BLaER1 (cell line): ENCODE results near the gene KCNJ6.

ENCODE experiments used
- H3K27ac ChIP-seq: shearing (Covaris generic); formaldehyde crosslinking; 2 replicates; pipeline ENCODE4 v1.8.1; 2022
- H3K27me3 ChIP-seq: shearing (Covaris generic); formaldehyde crosslinking; 2 replicates; pipeline ENCODE4 v1.8.1; 2022
- H3K36me3 ChIP-seq: shearing (Covaris generic); formaldehyde crosslinking; 2 replicates; pipeline ENCODE4 v1.8.1; 2022
- H3K4me1 ChIP-seq: shearing (Covaris generic); formaldehyde crosslinking; 2 replicates; pipeline ENCODE4 v1.8.1; 2022
- H3K4me2 ChIP-seq: shearing (Covaris generic); formaldehyde crosslinking; 2 replicates; pipeline ENCODE4 v1.8.1; 2022
- H3K4me3 ChIP-seq: shearing (Covaris generic); formaldehyde crosslinking; 2 replicates; pipeline ENCODE4 v1.8.1; 2022
- H3K9ac ChIP-seq: shearing (Covaris generic); formaldehyde crosslinking; 2 replicates; pipeline ENCODE4 v1.8.1; 2022
- H3K9me3 ChIP-seq: shearing (Covaris generic); formaldehyde crosslinking; 2 replicates; pipeline ENCODE4 v1.8.1; 2022
- H4K20me1 ChIP-seq: shearing (Covaris generic); formaldehyde crosslinking; 2 replicates; pipeline ENCODE4 v1.8.1; 2022
- Cebpa-rat ChIP-seq: shearing (Covaris generic); IDR thresholded peaks from 2 replicates; pipeline ENCODE4 v1.8.1; 2022

KCNJ6 gene

DNA sequence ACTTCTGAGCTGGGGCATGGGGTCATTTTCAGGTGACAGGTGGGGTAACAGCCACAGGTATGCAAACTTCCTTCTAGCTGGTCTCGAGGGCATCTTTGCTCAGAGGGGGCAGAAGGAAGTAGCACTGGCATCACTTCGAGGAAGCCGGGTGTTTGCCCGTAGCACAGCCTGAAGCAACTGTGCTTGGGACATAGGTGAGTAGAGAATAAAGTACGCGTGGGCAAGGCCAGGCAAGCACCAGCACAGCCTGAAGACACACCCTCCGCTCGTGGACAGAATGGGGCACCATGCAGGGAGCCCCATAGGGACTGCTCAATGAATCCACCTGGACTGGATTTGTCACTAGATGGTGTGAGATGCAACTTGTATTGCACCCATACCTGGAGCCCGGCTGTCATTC is 167.1 kb downstream of the KCNJ6 start:
- no peaks in the 10 kb centered on the region for H3K27me3 ChIP-seq
- no peaks in the 10 kb centered on the region for H4K20me1 ChIP-seq
- no peak overlapping the region for H3K9ac ChIP-seq
- H3K4me3 ChIP-seq: no peak overlapping the region
- H3K36me3 ChIP-seq: no peaks in the 10 kb centered on the region
- no peak for TF ChIP-seq Cebpa-rat
- no peak overlapping the region for H3K27ac ChIP-seq
- peaks cover 3% of the 10 kb centered on the region; the same call in 1 of the 2 replicates for H3K9me3 ChIP-seq
- peaks cover 68% of the 10 kb centered on the region for H3K4me1 ChIP-seq
- peak overlapping the region; percentile 73 for H3K4me2 ChIP-seq

- Histone ChIP-seq H3K9ac (no peak overlapping the region), H3K9me3 (peaks cover 3% of the 10 kb centered on the region; the same call in 1 of the 2 replicates), H3K27ac (peak overlapping the region; percentile 49; the same call in 1 of the 2 replicates), H3K4me3 (no peak overlapping the region), H4K20me1 (no peaks in the 10 kb centered on the region), H3K4me1 (peaks cover 69% of the 10 kb centered on the region), H3K36me3 (no peaks in the 10 kb centered on the region), H3K27me3 (no peaks in the 10 kb centered on the region), H3K4me2 (peak overlapping the region; percentile 73)
- no peak for TF ChIP-seq Cebpa-rat
Observed at GRCh38 chr21:37748351-37748750, 167.9 kb downstream of the KCNJ6 start.

DNA sequence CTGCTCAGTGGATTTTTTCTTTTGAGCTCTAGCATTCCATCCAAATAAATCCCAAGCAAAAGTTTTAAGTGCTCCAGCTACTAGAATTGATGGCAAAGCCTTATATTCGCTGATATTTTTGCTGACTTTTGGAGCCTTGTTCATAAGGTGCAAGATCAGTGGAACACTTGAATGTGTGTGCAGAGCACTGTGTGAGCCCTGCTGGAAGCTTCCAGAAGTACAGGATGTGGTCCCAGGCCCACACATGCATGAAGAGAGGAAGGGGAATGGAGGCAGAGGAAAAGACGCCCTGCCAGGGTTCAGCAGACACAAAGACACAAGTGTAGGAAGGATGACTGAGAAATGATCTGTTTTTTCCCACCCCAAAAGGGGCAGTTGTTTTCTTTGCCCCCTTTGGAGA is 169.4 kb downstream of the KCNJ6 start:
- H4K20me1 ChIP-seq: no peaks in the 10 kb centered on the region
- peak overlapping the region; percentile 79 for H3K27ac ChIP-seq
- H3K4me2 ChIP-seq: peak overlapping the region; percentile 73
- H3K4me3 ChIP-seq: no peak overlapping the region
- peaks cover 84% of the 10 kb centered on the region for H3K4me1 ChIP-seq
- peak overlapping the region; percentile 9; the same call in 1 of the 2 replicates for H3K9ac ChIP-seq
- no peak for TF ChIP-seq Cebpa-rat
- no peaks in the 10 kb centered on the region for H3K27me3 ChIP-seq
- H3K36me3 ChIP-seq: no peaks in the 10 kb centered on the region
- H3K9me3 ChIP-seq: no peaks in the 10 kb centered on the region; the same call in 1 of the 2 replicates

GRCh38 chr21:37744551-37744950 is 171.7 kb downstream of the KCNJ6 start:
- TF ChIP-seq Cebpa-rat: no peak
- 0 out of 2 replicates have a peak overlapping the region, but pooled peaks have one; percentile 15 for H3K4me2 ChIP-seq
- H3K27ac ChIP-seq: peak overlapping the region; percentile 40; the same call in 1 of the 2 replicates
- no peak overlapping the region for H3K4me3 ChIP-seq
- H3K4me1 ChIP-seq: peaks cover 97% of the 10 kb centered on the region
- no peak overlapping the region for H3K9ac ChIP-seq
- H3K9me3 ChIP-seq: no peaks in the 10 kb centered on the region; the same call in 1 of the 2 replicates
- no peaks in the 10 kb centered on the region for H4K20me1 ChIP-seq
- no peaks in the 10 kb centered on the region for H3K27me3 ChIP-seq
- H3K36me3 ChIP-seq: no peaks in the 10 kb centered on the region

- Histone ChIP-seq H3K27me3 (no peaks in the 10 kb centered on the region), H3K4me3 (peak overlapping the region; percentile 46), H3K4me2 (peak overlapping the region; percentile 94), H4K20me1 (no peaks in the 10 kb centered on the region), H3K9ac (peak overlapping the region; percentile 55), H3K27ac (peak overlapping the region; percentile 88), H3K9me3 (no peaks in the 10 kb centered on the region; the same call in 1 of the 2 replicates), H3K36me3 (no peaks in the 10 kb centered on the region), H3K4me1 (peaks cover 97% of the 10 kb centered on the region)
- TF ChIP-seq Cebpa-rat: no peak
Observed at GRCh38 chr21:37742532-37742931, 173.7 kb downstream of the KCNJ6 start.

DNA sequence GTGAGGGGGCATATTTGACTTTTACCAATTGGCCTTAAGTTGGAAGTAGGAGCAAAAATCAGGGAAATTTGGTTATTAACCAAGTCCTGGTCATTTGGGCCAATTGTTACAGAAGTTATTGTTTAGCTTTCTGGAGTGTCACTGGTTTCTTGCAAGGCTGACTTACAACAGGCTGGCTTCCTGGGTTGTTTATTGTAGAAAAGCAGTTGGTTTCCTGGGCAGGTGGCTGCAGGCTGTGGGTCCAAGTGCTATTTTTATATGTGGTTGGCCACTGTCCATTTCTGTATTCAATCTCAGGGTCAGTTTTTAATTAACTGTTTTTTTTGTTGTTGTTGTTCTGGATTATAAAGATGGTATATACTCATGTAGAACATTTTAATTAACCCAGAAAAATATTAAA is 174.1 kb downstream of the KCNJ6 start:
- H3K9ac ChIP-seq: peak overlapping the region; percentile 55
- no peaks in the 10 kb centered on the region; the same call in 1 of the 2 replicates for H3K9me3 ChIP-seq
- no peak for TF ChIP-seq Cebpa-rat
- no peaks in the 10 kb centered on the region for H3K36me3 ChIP-seq
- no peaks in the 10 kb centered on the region for H4K20me1 ChIP-seq
- peak overlapping the region; percentile 88 for H3K27ac ChIP-seq
- H3K27me3 ChIP-seq: no peaks in the 10 kb centered on the region
- peak overlapping the region; percentile 46 for H3K4me3 ChIP-seq
- peaks cover 97% of the 10 kb centered on the region for H3K4me1 ChIP-seq
- peak overlapping the region; percentile 94 for H3K4me2 ChIP-seq

GRCh38 chr21:37737996-37738395 is 178.3 kb downstream of the KCNJ6 start:
- Histone ChIP-seq H3K4me2 (peak overlapping the region; percentile 94), H3K4me3 (peak overlapping the region; percentile 51; the same call in 1 of the 2 replicates)
- no peak for TF ChIP-seq Cebpa-rat

GRCh38 chr21:37737507-37737906 is 178.8 kb downstream of the KCNJ6 start:
- no peaks in the 10 kb centered on the region for H3K27me3 ChIP-seq
- H3K36me3 ChIP-seq: no peaks in the 10 kb centered on the region
- no peak for TF ChIP-seq Cebpa-rat
- no peaks in the 10 kb centered on the region for H3K9me3 ChIP-seq
- peak overlapping the region; percentile 88 for H3K27ac ChIP-seq
- H3K9ac ChIP-seq: peak overlapping the region; percentile 58
- no peaks in the 10 kb centered on the region for H4K20me1 ChIP-seq
- H3K4me1 ChIP-seq: peaks cover 77% of the 10 kb centered on the region
- peak overlapping the region; percentile 94 for H3K4me2 ChIP-seq
- peak overlapping the region; percentile 51; the same call in 1 of the 2 replicates for H3K4me3 ChIP-seq

More at GRCh38 chr21:37737996-37738395, 178.3 kb downstream of the KCNJ6 start:
- H3K27me3 ChIP-seq: no peaks in the 10 kb centered on the region
- H3K4me1 ChIP-seq: peaks cover 79% of the 10 kb centered on the region
- H3K9ac ChIP-seq: peak overlapping the region; percentile 58
- H3K9me3 ChIP-seq: no peaks in the 10 kb centered on the region
- H4K20me1 ChIP-seq: no peaks in the 10 kb centered on the region
- peak overlapping the region; percentile 88 for H3K27ac ChIP-seq
- H3K36me3 ChIP-seq: no peaks in the 10 kb centered on the region

DNA sequence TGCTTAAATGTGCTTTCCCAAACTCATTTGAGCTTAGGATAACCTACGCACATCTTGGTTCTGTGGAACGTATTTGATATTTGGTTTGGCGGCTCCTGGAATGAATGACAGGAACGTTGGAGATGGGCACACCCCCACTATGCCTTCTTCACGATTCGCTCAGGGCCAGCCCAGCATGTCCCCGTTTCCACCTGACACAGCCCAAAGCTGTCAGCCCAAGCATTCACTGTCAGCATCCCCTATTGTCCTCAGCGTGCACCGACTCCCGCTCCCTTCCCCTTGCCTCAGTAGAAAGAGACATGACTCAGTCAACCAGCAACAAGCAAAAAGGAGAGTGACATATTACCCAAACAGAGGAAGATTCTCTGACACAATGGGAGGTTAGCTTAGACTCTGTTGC is 181.4 kb downstream of the KCNJ6 start:
- H3K4me1 ChIP-seq: peaks cover 53% of the 10 kb centered on the region
- H4K20me1 ChIP-seq: no peaks in the 10 kb centered on the region
- H3K27ac ChIP-seq: no peak overlapping the region
- no peak for TF ChIP-seq Cebpa-rat
- no peaks in the 10 kb centered on the region for H3K36me3 ChIP-seq
- H3K27me3 ChIP-seq: no peaks in the 10 kb centered on the region
- H3K4me2 ChIP-seq: no peak overlapping the region; the same call in 1 of the 2 replicates
- H3K9ac ChIP-seq: no peak overlapping the region
- H3K9me3 ChIP-seq: no peaks in the 10 kb centered on the region
- H3K4me3 ChIP-seq: no peak overlapping the region

DNA sequence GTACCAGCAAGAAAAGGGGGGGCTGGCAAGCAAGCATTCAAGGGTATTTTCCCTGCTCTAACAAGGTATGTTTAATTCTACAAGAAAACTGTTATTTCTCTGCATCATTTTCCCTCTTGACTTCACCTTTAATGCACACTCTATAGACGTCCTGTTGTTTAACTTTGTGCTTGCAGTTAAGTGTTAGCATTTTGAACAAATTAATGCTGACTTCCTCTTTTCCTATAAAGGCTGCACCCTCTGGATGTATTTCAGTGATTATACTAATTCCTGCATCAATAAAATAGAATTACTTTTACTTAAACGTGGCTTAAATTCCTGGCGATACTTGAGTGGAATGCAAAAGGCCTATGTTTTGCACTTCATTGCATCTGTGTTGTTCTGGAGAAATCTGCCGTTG is 183.3 kb downstream of the KCNJ6 start:
- Histone ChIP-seq H3K4me2 (no peak overlapping the region), H3K4me1 (peaks cover 34% of the 10 kb centered on the region), H3K36me3 (no peaks in the 10 kb centered on the region), H3K27me3 (no peaks in the 10 kb centered on the region), H4K20me1 (no peaks in the 10 kb centered on the region), H3K9me3 (no peaks in the 10 kb centered on the region), H3K27ac (no peak overlapping the region), H3K9ac (no peak overlapping the region), H3K4me3 (no peak overlapping the region)
- TF ChIP-seq Cebpa-rat: no peak

DNA sequence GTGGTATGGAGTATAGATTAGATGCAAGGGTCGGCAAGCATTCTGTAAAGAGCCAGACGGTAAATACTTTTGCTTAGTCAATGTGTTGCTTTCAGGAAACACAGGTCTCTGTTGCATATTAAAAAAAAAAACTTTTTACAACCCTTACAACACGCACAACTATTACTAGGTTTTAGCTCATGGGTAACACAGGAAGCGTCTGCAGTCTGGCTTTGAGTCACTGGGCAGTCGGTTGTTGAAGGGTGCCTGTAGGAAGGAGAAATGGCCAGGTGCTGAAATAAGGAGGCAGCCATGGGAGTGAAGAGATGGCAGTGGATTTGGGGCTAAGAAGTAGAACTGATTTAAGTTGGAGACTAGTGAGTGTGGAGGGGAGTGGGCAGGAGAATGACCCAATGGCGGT is 192.1 kb downstream of the KCNJ6 start:
- Histone ChIP-seq H3K36me3 (no peaks in the 10 kb centered on the region), H3K4me1 (no peaks in the 10 kb centered on the region), H4K20me1 (no peaks in the 10 kb centered on the region), H3K27me3 (no peaks in the 10 kb centered on the region), H3K4me3 (no peak overlapping the region), H3K27ac (no peak overlapping the region), H3K9me3 (no peaks in the 10 kb centered on the region), H3K9ac (no peak overlapping the region), H3K4me2 (no peak overlapping the region)
- no peak for TF ChIP-seq Cebpa-rat
